SK-N-SH (cell line): ENCODE results near the gene LAGE3. TPM values are rescaled to one million over a fixed set of nuclear protein-coding genes. Genes with fewer than 3 reads are reported as not detected.

Experiments
- CTCF ChIA-PET: fragments of 300-600, 350-600 bp; formaldehyde crosslinking; extraction: SDS; loops from one replicate; lab custom pipeline; 2021; lab: Yijun Ruan, JAX
- POLR2A ChIA-PET: fragments of 350-600 bp; sonication (Branson Sonifier 250); formaldehyde crosslinking; extraction: SDS; loops from one replicate; lab custom pipeline; 2020; ENCODE audit warnings: antibody characterized with exemption, inconsistent platforms; lab: Yijun Ruan, JAX
- DNase-seq: peaks from one replicate; pipeline ENCODE4 v3.0.0; 2012
- H2AFZ ChIP-seq: fragments of 200-600 bp; sonication (generic); 2 replicates; pipeline ENCODE4 v1.8.1; 2016; ENCODE audit warnings: antibody characterized with exemption, mild to moderate bottlenecking, low read depth
- H3F3A ChIP-seq: fragments of 200-600 bp; sonication (generic); replicated peaks from 2 replicates; pipeline ENCODE3; 2016; ENCODE audit warnings: antibody characterized with exemption, mild to moderate bottlenecking; ENCODE audit not compliant: insufficient read depth
- H3K27ac ChIP-seq, 2 experiments: fragments of 200-500 bp in 1 of 2; fragments of 200-600 bp in 1 of 2; sonication (Bioruptor generic) in 1 of 2; sonication (generic), shearing (Covaris generic) in 1 of 2; 2 replicates each; pipeline versions ENCODE4 v1.5.1 to v1.6.1; 2014 to 2016; ENCODE audit warnings: low read depth in 2 of 2, inconsistent platforms in 1 of 2, low read length in 1 of 2, mild to moderate bottlenecking in 1 of 2, mixed read lengths in 1 of 2
- H3K27me3 ChIP-seq: fragments of 200-600 bp; sonication (generic), shearing (Covaris generic); 2 replicates; pipeline ENCODE4 v1.6.1; 2016; ENCODE audit warnings: mixed run types; ENCODE audit not compliant: insufficient read depth
- H3K36me3 ChIP-seq, 2 experiments: fragments of 200-500 bp in 1 of 2; fragments of 200-600 bp in 1 of 2; sonication (Bioruptor generic) in 1 of 2; sonication (generic) in 1 of 2; replicated peaks in 1 of 2; 2 replicates each; pipeline versions ENCODE3 to v1.5.1; 2014 to 2016; ENCODE audit warnings: low read length in 1 of 2, mild to moderate bottlenecking in 1 of 2; ENCODE audit not compliant: insufficient read depth in 2 of 2, control insufficient read depth in 1 of 2
- H3K4me1 ChIP-seq, 2 experiments: fragments of 200-500 bp in 1 of 2; fragments of 200-600 bp in 1 of 2; sonication (Bioruptor generic) in 1 of 2; sonication (generic), shearing (Covaris generic) in 1 of 2; 2 replicates each; pipeline versions ENCODE4 v1.5.1 to v1.6.1; 2014 to 2016; ENCODE audit warnings: low read depth in 1 of 2, low read length in 1 of 2, mixed run types in 1 of 2; ENCODE audit not compliant: insufficient read depth in 2 of 2, control insufficient read depth in 1 of 2
- H3K4me2 ChIP-seq: fragments of 200-600 bp; sonication (generic), shearing (Covaris generic); 2 replicates; pipeline ENCODE4 v1.6.1; 2017; ENCODE audit warnings: mixed run types
- H3K4me3 ChIP-seq, 2 experiments: fragments of 200-500 bp in 1 of 2; fragments of 200-600 bp in 1 of 2; sonication (Bioruptor generic) in 1 of 2; sonication (generic), shearing (Covaris generic) in 1 of 2; 2 replicates each; pipeline versions ENCODE4 v1.5.1 to v1.8.1; 2014 to 2016; ENCODE audit warnings: low read depth in 2 of 2, inconsistent platforms in 1 of 2, low read length in 1 of 2, mild to moderate bottlenecking in 1 of 2, mixed read lengths in 1 of 2, moderate library complexity in 1 of 2
- H3K79me2 ChIP-seq: fragments of 200-600 bp; sonication (generic); 2 replicates; pipeline ENCODE4 v1.8.1; 2017; ENCODE audit warnings: mild to moderate bottlenecking; ENCODE audit not compliant: insufficient read depth
- H3K9ac ChIP-seq: fragments of 200-600 bp; sonication (generic); 2 replicates; pipeline ENCODE4 v1.6.1; 2017; ENCODE audit warnings: mixed run types
- H3K9me2 ChIP-seq: fragments of 200-600 bp; sonication (generic); 2 replicates; pipeline ENCODE4 v1.6.1; 2017; ENCODE audit warnings: mixed run types
- H3K9me3 ChIP-seq: fragments of 200-600 bp; sonication (generic); 2 replicates; pipeline ENCODE4 v1.6.1; 2017; ENCODE audit warnings: mixed run types, mild to moderate bottlenecking, moderate library complexity
- H4K20me1 ChIP-seq: fragments of 200-600 bp; sonication (generic); 2 replicates; pipeline ENCODE4 v1.6.1; 2017; ENCODE audit warnings: mild to moderate bottlenecking, mixed run types; ENCODE audit not compliant: insufficient read depth
- CHD2 ChIP-seq: fragments of 150-350 bp; IDR thresholded peaks from 2 replicates; pipeline ENCODE4 v1.6.1; 2018; ENCODE audit warnings: low read length; ENCODE audit not compliant: partially characterized antibody
- CTCF ChIP-seq: fragments of 200-600 bp; sonication (generic); IDR thresholded peaks from 2 replicates; pipeline ENCODE4 v1.6.1; 2017; ENCODE audit warnings: antibody characterized with exemption, mild to moderate bottlenecking, moderate library complexity
- ELF1 ChIP-seq: IDR thresholded peaks from 2 replicates; pipeline ENCODE4 v1.4.0; 2012
- FOXJ3 ChIP-seq: sonication (generic); formaldehyde crosslinking; IDR thresholded peaks from 2 replicates; pipeline ENCODE4 v1.5.1; 2020; ENCODE audit warnings: mild to moderate bottlenecking, missing genetic modification reagents
- FOXM1 ChIP-seq: IDR thresholded peaks from 2 replicates; pipeline ENCODE4 v1.4.0; 2012; ENCODE audit warnings: low read depth, mild to moderate bottlenecking
- GABPA ChIP-seq: IDR thresholded peaks from 2 replicates; pipeline ENCODE4 v1.4.0; 2012; ENCODE audit warnings: low read depth, mild to moderate bottlenecking
- JUND ChIP-seq: IDR thresholded peaks from 2 replicates; pipeline ENCODE4 v1.4.0; 2012
- MEF2A ChIP-seq: IDR thresholded peaks from 2 replicates; pipeline ENCODE4 v1.4.0; 2012; ENCODE audit warnings: low read depth, borderline replicate concordance
- NRF1 ChIP-seq: IDR thresholded peaks from 2 replicates; pipeline ENCODE4 v1.6.1; 2012; ENCODE audit warnings: low read depth, mild to moderate bottlenecking, low read length
- POLR2AphosphoS5 ChIP-seq: IDR thresholded peaks from 2 replicates; pipeline ENCODE4 v1.6.1; 2012; ENCODE audit warnings: low read depth, low read length
- RAD21 ChIP-seq: IDR thresholded peaks from 2 replicates; pipeline ENCODE4 v1.6.1; 2012; ENCODE audit warnings: mild to moderate bottlenecking, low read length
- TCF12 ChIP-seq: IDR thresholded peaks from 2 replicates; pipeline ENCODE4 v1.4.0; 2012
- YY1 ChIP-seq: IDR thresholded peaks from 2 replicates; pipeline ENCODE4 v1.4.0; 2012; ENCODE audit warnings: low read depth, mild to moderate bottlenecking
- ZBTB33 ChIP-seq: IDR thresholded peaks from 2 replicates; pipeline ENCODE4 v1.4.0; 2012; ENCODE audit warnings: low read depth, borderline replicate concordance
- WGBS: methylation state at CpG from one replicate; pipeline ENCODE4 v1.1.6; 2017; ENCODE audit warnings: low lambda C conversion rate; 5-methylcytosine and 5-hydroxymethylcytosine counted together
- polyA plus RNA-seq, 3 experiments: library from polyadenylated mRNA; depleted of rRNA; stranded (reverse); fragments of >200 nt; gene quantifications; 2 replicates each; pipeline ENCODE4 v1.2.3, GENCODE V29; 2012
- TF ChIP-seq, protein P1 (sequence below): fragments of 150-350 bp; IDR thresholded peaks from 2 replicates; pipeline ENCODE4 v1.6.1; 2016; ENCODE audit warnings: mild to moderate bottlenecking, low read depth, low read length
- TF ChIP-seq, protein P2 (sequence below): IDR thresholded peaks from 2 replicates; pipeline ENCODE4 v1.4.0; 2012; ENCODE audit warnings: low read depth, borderline replicate concordance
- TF ChIP-seq, protein P3 (sequence below): fragments of 150-350 bp; IDR thresholded peaks from 2 replicates; pipeline ENCODE4 v1.6.1; 2017; ENCODE audit warnings: antibody characterized with exemption, low read length, low read depth, borderline replicate concordance
- TF ChIP-seq, protein P4 (sequence below): IDR thresholded peaks from 2 replicates; pipeline ENCODE4 v1.6.1; 2012; ENCODE audit warnings: mild to moderate bottlenecking, low read depth, low read length, moderate library complexity

Gene LAGE3
- polyA plus RNA-seq, 1 of the 3 experiments (the other 2 are of a cell fraction) = 37.2 TPM

GRCh38 chrX:154460326-154460725 is 18.8 kb downstream of the LAGE3 start:
- H3K9me3 ChIP-seq = no peaks in the 10 kb centered on the region
- peak overlapping the region in 1 of 2 experiments; percentile 67; a peak in 1 of 4 replicates for H3K4me3 ChIP-seq
- H4K20me1 ChIP-seq = peaks cover 36% of the 10 kb centered on the region
- CTCF ChIA-PET = interaction anchor here (1.3 to 1.5 kb wide), 4 partner anchors 13 to 74 kb away, joined by 3 read pairs; no protein-coding TSS in a partner anchor
- H3K9me2 ChIP-seq = no peaks in the 10 kb centered on the region
- H3K79me2 ChIP-seq = peaks cover 35% of the 10 kb centered on the region
- POLR2A ChIA-PET = interaction anchor here (0.6 to 2.1 kb wide), 4 partner anchors 13 to 62 kb away, joined by 3 to 8 read pairs (median 4); partner anchors contain the start of genes RPL10 and UBL4A
- peaks cover 0 to 12% of the 10 kb centered on the region in 2 experiments; a peak in 1 of 4 replicates for H3K4me1 ChIP-seq
- TF ChIP-seq FOXM1 (no peak), JUND (no peak), GABPA (no peak), MEF2A (no peak), CHD2 (no peak), ELF1 (no peak), TCF12 (no peak), RAD21 (no peak)
- TF ChIP-seq, protein P1, sequence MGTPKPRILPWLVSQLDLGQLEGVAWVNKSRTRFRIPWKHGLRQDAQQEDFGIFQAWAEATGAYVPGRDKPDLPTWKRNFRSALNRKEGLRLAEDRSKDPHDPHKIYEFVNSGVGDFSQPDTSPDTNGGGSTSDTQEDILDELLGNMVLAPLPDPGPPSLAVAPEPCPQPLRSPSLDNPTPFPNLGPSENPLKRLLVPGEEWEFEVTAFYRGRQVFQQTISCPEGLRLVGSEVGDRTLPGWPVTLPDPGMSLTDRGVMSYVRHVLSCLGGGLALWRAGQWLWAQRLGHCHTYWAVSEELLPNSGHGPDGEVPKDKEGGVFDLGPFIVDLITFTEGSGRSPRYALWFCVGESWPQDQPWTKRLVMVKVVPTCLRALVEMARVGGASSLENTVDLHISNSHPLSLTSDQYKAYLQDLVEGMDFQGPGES = no peak
- TF ChIP-seq, protein P2, sequence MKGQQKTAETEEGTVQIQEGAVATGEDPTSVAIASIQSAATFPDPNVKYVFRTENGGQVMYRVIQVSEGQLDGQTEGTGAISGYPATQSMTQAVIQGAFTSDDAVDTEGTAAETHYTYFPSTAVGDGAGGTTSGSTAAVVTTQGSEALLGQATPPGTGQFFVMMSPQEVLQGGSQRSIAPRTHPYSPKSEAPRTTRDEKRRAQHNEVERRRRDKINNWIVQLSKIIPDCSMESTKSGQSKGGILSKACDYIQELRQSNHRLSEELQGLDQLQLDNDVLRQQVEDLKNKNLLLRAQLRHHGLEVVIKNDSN = no peak
- TF ChIP-seq, all 33 proteins: peak for 0
- Histone ChIP-seq H3K9ac (no peak overlapping the region), H2AFZ (no peak overlapping the region), H3K27ac (no peak overlapping the region; a peak in 1 of 4 replicates), H3F3A (peaks cover 4% of the 10 kb centered on the region), H3K4me2 (peak overlapping the region; percentile 82; the same call in 1 of the 2 replicates), H3K36me3 (peaks cover 0 to 15% of the 10 kb centered on the region in 2 experiments), H3K27me3 (no peaks in the 10 kb centered on the region)
- DNase-seq = peak; percentile 57
- WGBS = 77% methylated on average over 3 of the region's 26 CpGs

- peak overlapping the region; percentile 66 to 67; a peak in 3 of 4 replicates for H3K4me3 ChIP-seq
- peaks cover 0 to 12% of the 10 kb centered on the region in 2 experiments; a peak in 1 of 4 replicates for H3K4me1 ChIP-seq
- ChIA-PET POLR2A (interaction anchor here (0.8 to 2.1 kb wide), 6 partner anchors 15 to 59 kb away, joined by 3 to 8 read pairs (median 4); partner anchors contain the start of genes LAGE3 and UBL4A), CTCF (interaction anchor here (0.9 to 1.5 kb wide), 5 partner anchors 14 to 74 kb away, joined by 3 to 4 read pairs (median 3); partner anchors contain the start of gene UBL4A)
- H3K4me2 ChIP-seq = peak overlapping the region; percentile 82
- H3K9me3 ChIP-seq = no peaks in the 10 kb centered on the region
- peak overlapping the region; percentile 68; the same call in 1 of the 2 replicates for H3K9ac ChIP-seq
- no peaks in the 10 kb centered on the region for H3K9me2 ChIP-seq
- H3K27ac ChIP-seq = no peak overlapping the region
- no peak overlapping the region for H2AFZ ChIP-seq
- peaks cover 0 to 12% of the 10 kb centered on the region in 2 experiments for H3K36me3 ChIP-seq
- H3K79me2 ChIP-seq = peaks cover 35% of the 10 kb centered on the region
- peak; percentile 74 for DNase-seq
- peaks cover 4% of the 10 kb centered on the region for H3F3A ChIP-seq
- peaks cover 36% of the 10 kb centered on the region for H4K20me1 ChIP-seq
- no peaks in the 10 kb centered on the region for H3K27me3 ChIP-seq
- 58% methylated on average over 4 of the region's 14 CpGs for WGBS
- TF ChIP-seq, protein P3, sequence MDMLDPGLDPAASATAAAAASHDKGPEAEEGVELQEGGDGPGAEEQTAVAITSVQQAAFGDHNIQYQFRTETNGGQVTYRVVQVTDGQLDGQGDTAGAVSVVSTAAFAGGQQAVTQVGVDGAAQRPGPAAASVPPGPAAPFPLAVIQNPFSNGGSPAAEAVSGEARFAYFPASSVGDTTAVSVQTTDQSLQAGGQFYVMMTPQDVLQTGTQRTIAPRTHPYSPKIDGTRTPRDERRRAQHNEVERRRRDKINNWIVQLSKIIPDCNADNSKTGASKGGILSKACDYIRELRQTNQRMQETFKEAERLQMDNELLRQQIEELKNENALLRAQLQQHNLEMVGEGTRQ = no peak
- TF ChIP-seq FOXJ3 (CRISPR knock-in tag) (no peak), GABPA (no peak), NRF1 (no peak), CTCF (no peak), ZBTB33 (no peak), POLR2AphosphoS5 (no peak), YY1 (no peak)
- TF ChIP-seq, protein P4, sequence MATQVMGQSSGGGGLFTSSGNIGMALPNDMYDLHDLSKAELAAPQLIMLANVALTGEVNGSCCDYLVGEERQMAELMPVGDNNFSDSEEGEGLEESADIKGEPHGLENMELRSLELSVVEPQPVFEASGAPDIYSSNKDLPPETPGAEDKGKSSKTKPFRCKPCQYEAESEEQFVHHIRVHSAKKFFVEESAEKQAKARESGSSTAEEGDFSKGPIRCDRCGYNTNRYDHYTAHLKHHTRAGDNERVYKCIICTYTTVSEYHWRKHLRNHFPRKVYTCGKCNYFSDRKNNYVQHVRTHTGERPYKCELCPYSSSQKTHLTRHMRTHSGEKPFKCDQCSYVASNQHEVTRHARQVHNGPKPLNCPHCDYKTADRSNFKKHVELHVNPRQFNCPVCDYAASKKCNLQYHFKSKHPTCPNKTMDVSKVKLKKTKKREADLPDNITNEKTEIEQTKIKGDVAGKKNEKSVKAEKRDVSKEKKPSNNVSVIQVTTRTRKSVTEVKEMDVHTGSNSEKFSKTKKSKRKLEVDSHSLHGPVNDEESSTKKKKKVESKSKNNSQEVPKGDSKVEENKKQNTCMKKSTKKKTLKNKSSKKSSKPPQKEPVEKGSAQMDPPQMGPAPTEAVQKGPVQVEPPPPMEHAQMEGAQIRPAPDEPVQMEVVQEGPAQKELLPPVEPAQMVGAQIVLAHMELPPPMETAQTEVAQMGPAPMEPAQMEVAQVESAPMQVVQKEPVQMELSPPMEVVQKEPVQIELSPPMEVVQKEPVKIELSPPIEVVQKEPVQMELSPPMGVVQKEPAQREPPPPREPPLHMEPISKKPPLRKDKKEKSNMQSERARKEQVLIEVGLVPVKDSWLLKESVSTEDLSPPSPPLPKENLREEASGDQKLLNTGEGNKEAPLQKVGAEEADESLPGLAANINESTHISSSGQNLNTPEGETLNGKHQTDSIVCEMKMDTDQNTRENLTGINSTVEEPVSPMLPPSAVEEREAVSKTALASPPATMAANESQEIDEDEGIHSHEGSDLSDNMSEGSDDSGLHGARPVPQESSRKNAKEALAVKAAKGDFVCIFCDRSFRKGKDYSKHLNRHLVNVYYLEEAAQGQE = no peak
These were observed 19.2 kb downstream of the LAGE3 start for GRCh38 chrX:154459832-154460231.
